HCT116 (cell line): ENCODE data around the gene CDH26. TPM values are rescaled to one million over a fixed set of nuclear protein-coding genes. Genes with fewer than 3 reads are reported as not detected.

Experiments
- ATAC-seq: fragments of 200-7000 bp; cut with Tn5 transposase; 2 replicates; pipeline ENCODE4 v1.9.1; 2020; ENCODE audit warnings: mild to moderate bottlenecking, moderate library complexity
- BruUV-seq: library from RNA; stranded (reverse); fragments of 400-500 nt; replicated peaks from 2 replicates; lab custom pipeline; 2021; lab: Mats Ljungman, UMichigan
- CTCF ChIA-PET: fragments of 300-600 bp; sonication (Branson Sonifier 250); formaldehyde crosslinking; loops from one replicate; lab custom pipeline; 2021; ENCODE audit warnings: antibody characterized with exemption; lab: Charles Lee
- POLR2A ChIA-PET: fragments of 300-600, 350-600 bp; sonication (Branson Sonifier 250); formaldehyde crosslinking; loops from one replicate; lab custom pipeline; 2021; ENCODE audit warnings: antibody characterized with exemption; lab: Charles Lee
- RAD21 ChIA-PET, 2 experiments: fragments of 300-600 bp; sonication (Branson Sonifier 250); formaldehyde crosslinking; loops; one replicate each; lab custom pipeline; 2023; ENCODE audit warnings: low total read pairs in 2 of 2; ENCODE audit not compliant: uncharacterized antibody in 2 of 2, unreplicated experiment in 2 of 2, low non-redundant PET in 1 of 2; lab: Charles Lee
- DNase-seq: peaks from one replicate; pipeline ENCODE4 v3.0.0-alpha.2; 2010; ENCODE audit warnings: low read depth, low spot score
- H2AFZ ChIP-seq: fragments of 200-600 bp; shearing (Covaris generic), sonication (generic); 2 replicates; pipeline ENCODE4 v1.6.1; 2017; ENCODE audit warnings: low read depth, mixed run types, mixed read lengths, antibody characterized with exemption, low read length; ENCODE audit not compliant: poor library complexity, severe bottlenecking
- H3K27ac ChIP-seq: 2 replicates; pipeline ENCODE4 v1.5.1; 2012; ENCODE audit warnings: low read depth, low read length
- H3K27me3 ChIP-seq: fragments of 200-600 bp; sonication (generic); 2 replicates; pipeline ENCODE4 v1.6.1; 2016; ENCODE audit warnings: mixed run types, low read length, mixed read lengths; ENCODE audit not compliant: insufficient read depth
- H3K36me3 ChIP-seq, 2 experiments: fragments of 200-500 bp in 1 of 2; fragments of 200-600 bp in 1 of 2; sonication (Bioruptor generic) in 1 of 2; sonication (generic) in 1 of 2; 2 replicates each; pipeline versions ENCODE4 v1.5.1 to v1.6.1; 2014 to 2016; ENCODE audit warnings: low read length in 2 of 2, inconsistent platforms in 1 of 2, mixed read lengths in 1 of 2, mixed run types in 1 of 2; ENCODE audit not compliant: insufficient read depth in 2 of 2, control insufficient read depth in 1 of 2
- H3K4me1 ChIP-seq, 2 experiments: fragments of 200-600 bp in 1 of 2; sonication (generic) in 1 of 2; 2 replicates each; pipeline versions ENCODE4 v1.5.1 to v1.6.1; 2012 to 2017; ENCODE audit warnings: low read length in 2 of 2, inconsistent platforms in 1 of 2, mild to moderate bottlenecking in 1 of 2, mixed read lengths in 1 of 2, mixed run types in 1 of 2, moderate library complexity in 1 of 2; ENCODE audit not compliant: insufficient read depth in 2 of 2, control insufficient read depth in 1 of 2
- H3K4me2 ChIP-seq: fragments of 200-600 bp; sonication (generic); 2 replicates; pipeline ENCODE4 v1.6.1; 2017; ENCODE audit warnings: mixed run types, low read length, mixed read lengths
- H3K4me3 ChIP-seq, 2 experiments: fragments of 200-600 bp in 1 of 2; sonication (generic) in 1 of 2; replicated peaks in 1 of 2; 2 replicates each; pipeline ENCODE4 v1.5.1; 2011 to 2016; ENCODE audit warnings: low read length in 2 of 2, control low read depth in 1 of 2, low read depth in 1 of 2, mild to moderate bottlenecking in 1 of 2, mixed read lengths in 1 of 2, mixed run types in 1 of 2
- H3K79me2 ChIP-seq: fragments of 200-600 bp; sonication (generic); 2 replicates; pipeline ENCODE4 v1.6.1; 2017; ENCODE audit warnings: mild to moderate bottlenecking, mixed run types, low read length, moderate library complexity, mixed read lengths; ENCODE audit not compliant: insufficient read depth
- H3K9ac ChIP-seq: fragments of 200-600 bp; sonication (generic); 2 replicates; pipeline ENCODE4 v1.6.1; 2016; ENCODE audit warnings: low read length, mixed read lengths
- H3K9me2 ChIP-seq: fragments of 200-600 bp; sonication (generic), shearing (Covaris generic); 2 replicates; pipeline ENCODE4 v1.6.1; 2017; ENCODE audit warnings: mixed run types, mild to moderate bottlenecking, moderate library complexity; ENCODE audit not compliant: insufficient read depth
- H3K9me3 ChIP-seq, 2 experiments: fragments of 200-500 bp in 1 of 2; fragments of 200-600 bp in 1 of 2; sonication (Bioruptor generic) in 1 of 2; sonication (generic) in 1 of 2; 2 replicates each; pipeline ENCODE4 v1.6.1; 2014 to 2017; ENCODE audit warnings: low read length in 2 of 2, mixed read lengths in 2 of 2, inconsistent platforms in 1 of 2, low read depth in 1 of 2, mild to moderate bottlenecking in 1 of 2, mixed run types in 1 of 2, moderate library complexity in 1 of 2; ENCODE audit not compliant: control insufficient read depth in 1 of 2, insufficient read depth in 1 of 2
- H4K20me1 ChIP-seq: fragments of 200-600 bp; sonication (generic), shearing (Covaris generic); 2 replicates; pipeline ENCODE4 v1.6.1; 2017; ENCODE audit warnings: mixed run types, mild to moderate bottlenecking, moderate library complexity; ENCODE audit not compliant: insufficient read depth
- ATF3 ChIP-seq: IDR thresholded peaks from 2 replicates; pipeline ENCODE4 v1.6.1; 2012
- CBX3 ChIP-seq: IDR thresholded peaks from 2 replicates; pipeline ENCODE4 v1.6.1; 2012; ENCODE audit warnings: low read depth
- EGR1 ChIP-seq: IDR thresholded peaks from 2 replicates; pipeline ENCODE4 v1.6.1; 2012; ENCODE audit warnings: low read depth
- EZH2 ChIP-seq: fragments of 200-600 bp; sonication (generic); IDR thresholded peaks from 2 replicates; pipeline ENCODE4 v1.6.1; 2017; ENCODE audit warnings: antibody characterized with exemption, mixed run types
- EZH2phosphoT487 ChIP-seq: fragments of 200-600 bp; IDR thresholded peaks from 2 replicates; pipeline ENCODE4 v1.6.1; 2018; ENCODE audit warnings: antibody characterized with exemption, borderline replicate concordance
- FOSL1 ChIP-seq: IDR thresholded peaks from 2 replicates; pipeline ENCODE4 v1.6.1; 2012; ENCODE audit warnings: low read depth
- JUND ChIP-seq: IDR thresholded peaks from 2 replicates; pipeline ENCODE4 v1.6.1; 2012
- MAX ChIP-seq: IDR thresholded peaks from 2 replicates; pipeline ENCODE4 v1.6.1; 2012
- POLR2A ChIP-seq: IDR thresholded peaks from 2 replicates; pipeline ENCODE4 v1.7.0; 2011; ENCODE audit warnings: borderline replicate concordance; ENCODE audit not compliant: insufficient read depth, insufficient read length; ENCODE audit errors: extremely low read depth
- POLR2AphosphoS5 ChIP-seq: IDR thresholded peaks from 2 replicates; pipeline ENCODE4 v1.6.1; 2011; ENCODE audit warnings: mild to moderate bottlenecking, low read depth, low read length, moderate library complexity
- RAD21 ChIP-seq: IDR thresholded peaks from 2 replicates; pipeline ENCODE4 v1.6.1; 2012; ENCODE audit warnings: low read depth, mild to moderate bottlenecking
- SIN3A ChIP-seq: IDR thresholded peaks from 2 replicates; pipeline ENCODE4 v1.6.1; 2012; ENCODE audit warnings: low read depth
- SP1 ChIP-seq: IDR thresholded peaks from 2 replicates; pipeline ENCODE4 v1.6.1; 2012; ENCODE audit warnings: low read depth
- SRF ChIP-seq: IDR thresholded peaks from 2 replicates; pipeline ENCODE4 v1.6.1; 2012; ENCODE audit warnings: low read depth
- TCF7L2 ChIP-seq: IDR thresholded peaks from 2 replicates; pipeline ENCODE4 v1.7.0; 2011; ENCODE audit warnings: borderline replicate concordance, inconsistent platforms; ENCODE audit not compliant: insufficient read depth, insufficient read length; ENCODE audit errors: extremely low read depth
- ZFX ChIP-seq: fragments of 450-650 bp; IDR thresholded peaks from 2 replicates; pipeline ENCODE4 v1.6.1; 2017
- ZNF274 ChIP-seq: fragments of 200-500 bp; sonication (Bioruptor generic); IDR thresholded peaks from 2 replicates; pipeline ENCODE4 v1.6.1; 2014; ENCODE audit warnings: mild to moderate bottlenecking, low read depth, low read length, inconsistent platforms
- intact Hi-C: fragments of 100-400 bp; cut with micrococcal nuclease; formaldehyde crosslinking; loops from 2 replicates; pipeline ENCODE4 v1.10.0; 2022
- total RNA-seq: library from RNA; stranded (reverse); gene quantifications from one replicate; pipeline ENCODE4 v1.2.1, GENCODE V29; 2021; ENCODE audit not compliant: unreplicated experiment

CDH26 gene
- total RNA-seq, 1 experiment from 2014 or later = 0.34 TPM

DNA sequence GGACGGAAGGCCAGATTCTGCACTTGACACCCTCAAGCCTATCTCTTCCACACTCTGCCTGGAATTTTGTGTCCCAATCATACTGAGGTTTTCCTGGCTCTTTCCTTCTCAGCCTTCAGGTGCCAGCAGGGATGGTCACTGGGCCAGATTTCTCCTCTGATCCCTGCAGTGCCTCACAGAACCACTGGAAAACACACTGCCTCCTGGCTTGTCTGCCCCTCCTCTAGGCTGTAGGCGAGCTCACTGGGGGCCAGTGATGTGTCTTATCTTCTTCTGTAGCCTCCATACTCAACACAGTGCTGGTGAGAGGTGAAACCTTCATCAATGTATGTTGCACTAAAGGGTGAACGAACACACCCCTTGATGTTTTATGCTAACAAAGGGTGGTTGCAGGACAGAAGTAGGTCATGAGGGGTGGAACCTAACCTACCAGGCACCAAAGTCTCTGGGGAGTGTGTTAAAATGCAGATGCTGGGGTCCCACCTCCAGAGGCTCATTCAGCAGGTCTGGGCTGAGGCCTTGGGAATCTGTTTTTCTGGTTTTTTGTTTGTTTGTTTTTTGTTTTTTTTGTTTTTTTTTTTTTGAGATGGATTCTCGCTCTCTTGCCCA lies 80.3 kb downstream of the CDH26 start (continued):
- no peak for TF ChIP-seq FOSL1
- TF ChIP-seq MAX = no peak
- TF ChIP-seq ATF3 = no peak
- TF ChIP-seq EGR1 = no peak
- no peak for TF ChIP-seq JUND
- TF ChIP-seq EZH2phosphoT487 = no peak

- no peak for ATAC-seq
- intact Hi-C loops = no loop called here
- Histone ChIP-seq H3K36me3 (no peaks in the 10 kb centered on the region), H3K4me2 (no peak overlapping the region), H3K9me2 (no peaks in the 10 kb centered on the region), H3K9ac (no peak overlapping the region), H3K27ac (no peak overlapping the region), H3K79me2 (no peaks in the 10 kb centered on the region), H3K27me3 (no peaks in the 10 kb centered on the region), H2AFZ (no peak overlapping the region), H3K9me3 (no peaks in the 10 kb centered on the region), H4K20me1 (no peaks in the 10 kb centered on the region), H3K4me1 (peaks cover 0 to 18% of the 10 kb centered on the region in 2 experiments; a peak in 3 of 4 replicates), H3K4me3 (no peak overlapping the region)
- POLR2A ChIA-PET = no interaction called here
- DNase-seq = no peak
- CTCF ChIA-PET = interaction anchor here (1.5 kb wide), 1 partner anchor 10 kb away, joined by 4 read pairs; no protein-coding TSS in a partner anchor
- BruUV-seq = no TSS peak
- RAD21 ChIA-PET = no interaction called here
- no peak for TF ChIP-seq POLR2A
- TF ChIP-seq RAD21 = no peak
- no peak for TF ChIP-seq SRF
- TF ChIP-seq ZFX = no peak
- no peak for TF ChIP-seq ZNF274
- TF ChIP-seq MAX = no peak
- TF ChIP-seq SIN3A = no peak
- no peak for TF ChIP-seq SP1
- TF ChIP-seq CBX3 = no peak
- TF ChIP-seq EZH2 = no peak
- TF ChIP-seq POLR2AphosphoS5 = no peak
- no peak for TF ChIP-seq ATF3
- TF ChIP-seq TCF7L2 = no peak
These were observed 81.3 kb downstream of the CDH26 start for GRCh38 chr20:60039526-60039925.
